DMS 273 (cell line): Measurements from ENCODE around the gene ZNF343.
"Not testable (repeated sequence)": the region's sequence is repeated elsewhere in the genome, so short reads cannot be mapped to it uniquely, and the experiment has no call there.

Source experiments
- DNase-seq: peaks from one replicate; lab custom pipeline; 2025; ENCODE audit not compliant: unreplicated experiment; lab: John Stamatoyannopoulos, UW

The ZNF343 gene

DNA sequence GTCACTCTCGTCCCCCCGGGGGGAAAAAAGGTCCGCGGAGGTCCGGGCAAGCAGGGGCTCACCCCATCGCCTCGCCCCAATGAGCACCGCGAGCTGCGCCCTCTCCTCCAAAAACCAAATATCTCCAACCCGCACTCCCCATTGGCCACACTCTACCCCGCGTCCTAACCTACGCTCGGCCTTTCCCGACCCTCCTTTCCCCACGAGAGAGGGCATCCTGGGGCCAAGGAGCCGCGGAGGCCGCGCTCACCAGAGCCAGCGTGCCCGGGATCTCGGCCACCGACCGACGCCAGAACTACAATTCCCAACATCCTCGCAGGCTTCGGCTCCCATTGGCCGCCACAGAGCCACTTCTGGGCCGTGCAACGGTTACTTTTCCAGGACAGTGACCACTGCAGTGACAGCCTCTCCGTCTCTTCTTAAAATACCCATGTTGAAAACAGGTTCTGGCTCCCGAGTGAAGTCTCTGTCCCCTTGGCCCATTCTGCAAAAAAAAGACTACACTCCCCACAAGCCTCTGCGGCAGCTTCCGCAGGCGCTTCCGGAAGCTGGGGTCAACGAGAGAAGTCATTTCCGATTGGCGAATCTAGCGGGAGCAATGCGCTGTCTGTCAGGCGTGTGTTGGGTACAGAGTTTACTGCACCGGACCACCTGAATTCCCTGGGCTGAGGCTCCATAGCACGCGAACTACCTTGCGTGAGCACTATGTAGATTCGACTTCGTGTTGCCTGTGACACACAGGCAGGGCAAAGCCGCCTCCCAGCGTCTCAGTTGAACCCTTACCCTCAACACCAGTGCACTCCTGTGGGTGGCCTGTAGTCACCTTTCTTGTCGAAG is at the start of gene ZNF343:
Gene ZNF343 (minus strand): TSS at position 285 of the 837 bp plus-strand sequence. CDS start 15,020 bp downstream, outside the sequence.
- peak; percentile 92 for DNase-seq

DNA sequence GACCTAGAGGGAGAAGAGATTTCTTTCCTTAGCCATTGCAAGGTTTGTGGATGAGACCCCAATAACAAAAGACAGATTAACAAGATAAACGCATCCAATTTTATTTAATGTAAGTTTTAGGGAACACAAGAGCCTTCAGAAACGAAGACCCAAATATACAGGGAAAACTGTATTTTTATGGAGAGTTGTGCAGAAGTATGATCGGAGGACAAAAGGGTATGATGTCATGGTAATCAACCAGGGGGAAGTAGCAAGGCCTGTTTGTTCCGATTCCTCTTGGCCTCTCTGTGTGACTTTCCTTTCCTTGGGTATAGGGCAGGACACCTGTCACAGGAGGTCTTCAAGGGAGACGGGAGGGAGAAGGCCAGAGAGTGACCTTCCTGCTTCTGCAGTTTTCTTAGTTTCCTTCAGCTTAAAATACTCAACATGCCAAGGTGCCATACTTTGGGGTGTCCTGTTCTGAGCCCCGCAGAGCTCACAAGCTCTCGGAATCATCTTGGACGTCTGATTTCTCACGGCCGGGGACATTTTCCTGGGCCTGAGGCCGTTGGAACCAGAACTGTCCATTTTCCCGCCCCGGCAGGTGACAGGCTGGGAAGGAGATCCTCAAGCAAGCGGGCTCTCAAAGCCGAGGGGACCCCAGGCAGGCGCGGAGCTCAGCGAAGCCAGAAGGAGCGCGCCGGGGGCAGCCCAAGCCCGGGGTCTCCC is 49.3 kb upstream of the ZNF343 start:
- DNase-seq, result no peak

DNA sequence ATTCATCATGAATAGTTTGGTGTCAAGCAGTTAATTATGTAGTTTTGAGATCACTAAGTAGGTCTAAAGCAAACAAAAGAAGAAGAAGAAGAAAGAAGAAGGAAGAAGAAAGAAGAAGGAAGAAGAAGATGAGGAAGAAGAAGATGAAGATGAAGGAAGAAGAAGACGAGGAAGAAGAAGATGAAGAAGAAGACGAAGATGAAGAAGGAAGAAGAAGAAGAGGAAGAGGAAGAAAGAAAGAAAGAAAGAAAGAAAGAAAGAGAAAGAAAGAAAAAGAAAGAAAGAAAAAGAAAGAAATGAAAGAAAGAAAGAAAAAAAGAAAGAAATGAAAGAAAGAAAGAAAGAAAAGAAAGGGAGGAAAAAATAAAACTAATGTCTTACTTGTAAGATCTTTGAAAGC is 36.9 kb upstream of the ZNF343 start:
- no peak for DNase-seq

DNA sequence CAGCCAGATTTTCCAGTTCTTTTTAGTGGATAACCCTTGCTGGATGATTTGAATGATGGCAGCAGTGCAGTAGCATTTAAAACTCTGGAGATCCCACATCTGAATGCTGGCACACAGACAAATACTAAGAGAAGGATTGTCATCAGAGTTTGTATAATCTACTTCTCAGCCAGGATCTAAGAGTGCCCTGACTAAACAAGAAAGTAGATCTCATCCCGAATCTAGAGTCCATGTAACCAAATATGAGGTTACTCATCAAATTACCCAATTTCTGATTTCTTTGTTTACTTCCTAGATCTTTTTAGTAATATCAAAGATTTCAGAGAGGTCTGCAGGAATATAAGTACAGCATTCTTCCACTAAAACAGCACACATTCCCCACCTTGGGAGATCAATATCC is 35.5 kb upstream of the ZNF343 start:
- DNase-seq, result no peak

DNA sequence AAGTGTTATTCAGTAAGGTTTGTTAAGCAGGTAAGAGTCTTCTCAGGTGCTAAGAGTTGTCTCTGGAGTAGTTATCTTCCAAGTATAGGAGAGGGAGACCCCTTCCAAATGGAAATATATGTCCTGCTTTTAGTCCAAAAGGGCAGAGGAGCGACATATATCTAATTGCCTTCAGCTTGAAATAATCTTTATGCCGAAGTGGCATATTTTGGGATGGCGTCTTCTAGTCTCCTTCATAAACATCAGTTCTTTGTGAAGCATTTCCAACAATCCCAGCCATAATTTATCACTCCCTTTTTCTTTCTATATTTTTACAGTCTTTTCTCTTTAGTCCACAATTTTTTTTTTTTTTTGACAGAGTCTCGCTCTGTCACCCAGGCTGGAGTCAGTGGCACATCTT is 33.6 kb upstream of the ZNF343 start:
- no peak for DNase-seq

DNA sequence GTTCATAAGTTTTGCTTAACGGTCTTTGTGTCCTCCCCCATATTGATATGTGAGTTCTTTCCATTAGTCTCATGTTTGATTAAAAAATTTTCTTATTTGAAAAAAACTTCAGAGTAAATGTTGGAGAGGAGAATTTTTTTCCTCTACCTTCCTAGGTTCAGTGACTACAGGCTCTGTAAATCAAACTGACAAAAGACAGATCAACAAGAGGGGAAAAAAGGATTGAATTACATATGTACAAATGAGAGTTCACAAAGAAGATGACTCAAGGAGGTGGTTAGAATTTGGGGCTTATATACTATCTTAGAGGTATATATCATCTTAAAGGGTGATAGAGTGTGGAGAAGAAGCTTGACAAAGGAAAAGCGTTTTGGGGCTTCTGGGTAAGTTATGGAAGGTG is 33.2 kb upstream of the ZNF343 start:
- no peak for DNase-seq

DNA sequence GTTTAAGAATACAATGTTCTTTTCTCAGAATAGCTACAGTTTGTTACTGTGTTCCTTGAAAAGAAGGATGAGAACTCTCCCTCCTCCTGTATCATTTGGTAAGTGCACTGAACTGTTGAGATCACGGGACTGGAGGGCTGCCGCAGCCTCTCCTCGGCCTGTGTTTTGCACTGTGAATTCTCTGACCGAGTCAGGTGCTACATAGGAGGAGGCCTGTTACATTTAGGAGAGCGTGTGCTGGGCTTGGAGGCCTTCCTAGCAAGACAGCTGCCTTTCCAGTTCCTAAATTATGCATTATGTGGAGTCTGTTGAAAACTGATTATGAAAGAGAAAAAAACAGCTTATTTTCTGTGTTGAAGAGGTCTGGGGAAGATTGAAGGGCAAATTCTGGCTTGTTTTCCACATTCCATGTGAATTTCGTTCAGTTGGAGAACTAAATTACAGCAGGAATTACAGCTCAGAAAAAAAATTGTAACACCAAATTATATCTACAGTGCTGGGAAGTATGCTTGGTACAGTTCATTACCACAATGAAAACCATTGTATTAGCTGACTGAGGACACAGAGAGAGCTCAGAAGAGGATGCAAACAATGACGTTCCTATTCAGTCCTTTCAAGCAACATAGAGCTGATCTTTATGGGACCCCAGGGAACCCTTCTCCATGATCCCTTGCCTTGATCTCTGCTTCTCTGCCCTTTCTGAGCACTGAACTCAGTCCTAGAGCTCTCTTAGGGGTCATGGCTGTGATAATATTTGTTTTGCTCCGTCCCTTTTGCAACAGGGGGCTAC is 30.4 kb upstream of the ZNF343 start:
- DNase-seq, result no peak

DNA sequence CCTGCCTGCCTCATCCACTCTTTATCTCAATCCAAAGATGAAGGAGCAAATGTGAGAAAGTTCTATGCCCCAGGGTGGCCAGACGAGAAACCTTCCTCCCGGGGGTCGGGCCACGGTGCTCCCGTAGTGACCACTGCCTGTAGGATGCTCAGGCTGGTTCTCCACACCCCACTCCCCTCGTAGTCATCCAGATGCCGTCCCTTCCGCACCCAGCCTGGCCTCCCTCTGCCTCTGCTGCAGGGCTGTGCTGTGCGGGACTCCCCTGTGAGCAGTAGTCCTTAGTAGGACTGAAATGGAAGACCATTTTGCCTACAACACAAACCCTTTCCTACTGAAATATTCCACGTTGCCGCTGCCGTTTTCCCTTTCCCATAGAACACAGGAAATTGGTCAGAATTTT is 29.6 kb upstream of the ZNF343 start:
- no peak for DNase-seq

DNA sequence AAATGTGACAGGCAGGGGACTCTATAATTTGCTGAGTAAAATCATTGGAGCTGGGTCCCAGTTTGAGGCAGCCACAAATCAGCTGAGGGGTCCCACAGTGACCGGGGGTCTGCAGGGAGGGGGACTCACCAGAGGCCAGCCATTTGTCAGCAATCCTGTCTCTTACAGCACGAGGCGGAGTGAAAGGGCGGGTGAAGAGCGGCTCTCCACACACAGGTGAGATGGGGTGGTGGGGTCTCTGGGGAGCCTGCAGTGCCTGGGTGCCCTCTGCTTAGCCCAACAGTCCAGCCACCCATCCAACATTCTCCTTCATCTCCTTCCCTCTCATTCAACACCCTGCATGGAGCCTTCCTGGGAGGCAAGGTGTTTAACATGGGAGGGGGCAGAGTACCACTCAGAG is 28.4 kb upstream of the ZNF343 start:
- DNase-seq, result no peak

DNA sequence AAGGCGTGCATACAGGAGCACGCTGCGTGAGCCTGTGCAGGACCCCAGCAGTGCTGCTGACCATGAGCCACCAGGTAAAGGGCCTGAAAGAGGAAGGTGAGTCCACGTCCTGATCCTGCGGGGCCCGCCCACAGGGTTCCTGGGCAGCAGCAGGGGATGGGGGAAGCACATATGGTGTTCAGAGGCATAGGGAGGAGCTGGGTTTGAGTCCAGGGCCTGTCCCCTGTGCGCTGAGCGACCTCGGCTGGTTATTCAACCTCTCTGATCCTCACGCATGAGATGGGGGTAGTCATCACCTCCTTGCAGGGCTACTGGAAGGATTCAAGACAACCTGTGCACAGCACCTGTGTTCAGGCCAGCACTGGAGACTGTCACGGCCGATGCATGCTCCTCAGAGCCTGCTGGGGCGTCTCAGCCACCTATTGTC is 27.9 kb upstream of the ZNF343 start, which contains the start of gene TMC2:
Gene TMC2 (plus strand): TSS at position 14 of the 427 bp plus-strand sequence. CDS start 49 bp downstream, at position 63.
- DNase-seq, result no peak

DNA sequence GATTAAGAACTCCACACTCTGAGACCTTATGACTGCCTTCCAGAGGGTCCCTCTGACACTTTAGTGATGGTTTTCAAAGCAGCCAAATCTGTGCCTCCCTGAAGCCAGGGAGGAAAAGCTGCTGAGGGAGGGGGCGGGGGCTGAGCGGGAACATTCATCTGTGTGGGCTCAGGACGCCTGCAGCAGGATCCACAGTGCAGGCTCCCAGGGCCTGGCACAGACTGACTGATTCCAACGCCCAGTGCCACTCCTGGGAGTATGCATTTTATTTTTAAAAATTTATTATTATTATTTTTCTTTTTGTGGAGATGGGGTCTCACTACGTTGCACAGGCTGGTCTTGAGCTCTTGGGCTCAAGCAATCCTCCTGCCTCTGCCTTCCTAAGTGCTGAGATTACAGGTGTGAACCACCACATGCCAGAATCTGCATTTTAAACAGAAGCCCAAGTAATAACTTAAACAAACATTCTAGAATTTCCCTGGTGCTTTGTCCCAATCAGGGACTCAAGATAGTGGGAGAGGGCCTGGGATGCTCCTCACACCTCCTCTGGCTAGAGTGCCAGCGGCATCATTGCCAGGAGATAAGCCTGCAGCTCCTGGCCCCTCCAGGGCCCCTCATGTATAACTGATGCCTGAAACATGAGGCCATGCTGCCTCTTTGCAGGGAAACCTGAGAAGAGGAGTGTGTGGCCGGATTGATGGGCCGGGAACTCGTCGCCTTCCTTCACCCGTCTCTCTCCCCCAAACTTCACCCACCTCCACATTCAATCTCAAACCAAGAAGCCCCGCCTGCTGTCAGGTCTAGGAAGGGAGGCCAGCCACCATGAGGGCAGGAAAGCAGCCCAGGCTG is 27.2 kb upstream of the ZNF343 start:
- no peak for DNase-seq

DNA sequence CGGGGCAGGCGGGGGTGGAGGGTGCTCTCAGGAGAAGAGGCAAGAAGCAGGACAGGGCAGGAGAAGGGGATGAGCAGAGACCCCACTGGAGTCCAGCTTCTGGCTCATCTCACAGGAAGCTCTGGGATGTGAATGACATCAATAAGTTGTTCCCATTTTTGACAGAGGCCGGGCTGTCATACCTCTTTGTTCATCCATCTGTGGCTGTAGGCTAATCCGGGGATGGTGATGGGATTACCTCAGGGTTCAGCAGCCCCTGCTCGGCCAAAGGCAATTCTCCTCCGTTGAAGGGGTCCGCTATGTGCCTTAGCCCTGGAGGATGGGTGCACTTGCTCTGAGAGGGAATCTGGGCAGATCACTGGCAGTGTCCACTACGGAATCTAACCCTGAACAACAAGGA is 24.4 kb upstream of the ZNF343 start:
- no peak for DNase-seq

DNA sequence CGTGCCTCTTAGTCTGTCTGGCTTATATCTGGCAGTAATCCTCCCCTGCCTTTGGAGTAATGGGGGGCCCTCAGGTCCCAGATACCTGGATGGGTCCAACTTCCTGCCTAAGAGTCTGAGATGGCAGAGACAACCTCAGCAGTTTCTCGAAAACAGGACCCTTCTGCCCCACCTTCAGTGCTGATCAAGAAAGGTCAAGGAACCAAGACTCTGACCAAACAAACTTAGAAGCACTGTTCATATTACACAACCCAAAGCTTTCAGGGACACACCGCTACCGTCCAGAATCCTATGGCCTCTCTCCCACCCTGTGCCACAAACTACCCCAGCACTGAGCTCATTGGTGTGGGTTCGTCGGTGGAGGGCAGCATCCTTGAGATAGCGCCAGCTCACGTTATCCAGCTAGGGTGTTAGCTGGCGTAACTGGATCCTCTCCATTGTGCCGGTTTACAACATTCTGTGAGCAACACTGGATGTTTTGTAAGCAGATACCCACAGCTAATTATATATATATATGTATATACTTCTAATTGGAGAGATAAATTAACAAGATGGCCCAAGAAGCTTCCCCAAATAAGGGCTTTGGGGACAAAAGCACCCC is 20.1 kb upstream of the ZNF343 start:
- DNase-seq, result no peak

DNA sequence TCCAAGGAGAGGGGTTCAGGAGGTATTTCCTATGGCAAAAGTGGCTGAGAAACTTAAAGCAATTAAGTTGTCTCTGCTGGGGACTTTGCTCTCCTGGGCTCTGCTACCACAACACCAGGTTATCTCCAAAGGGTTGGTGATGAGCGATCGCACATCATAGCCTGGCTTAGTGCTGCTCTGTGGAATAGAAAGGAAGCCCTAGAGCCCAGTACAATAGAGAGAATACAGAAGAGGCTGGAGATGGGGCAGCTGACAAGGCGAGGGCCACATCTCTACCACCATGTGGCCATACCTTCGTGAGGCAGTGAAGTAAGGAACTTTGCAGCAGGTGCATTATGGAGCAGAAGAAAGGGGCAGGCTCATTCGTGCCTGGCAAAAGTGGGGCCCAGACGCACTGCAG is 19.0 kb upstream of the ZNF343 start:
- DNase-seq, result no peak

DNA sequence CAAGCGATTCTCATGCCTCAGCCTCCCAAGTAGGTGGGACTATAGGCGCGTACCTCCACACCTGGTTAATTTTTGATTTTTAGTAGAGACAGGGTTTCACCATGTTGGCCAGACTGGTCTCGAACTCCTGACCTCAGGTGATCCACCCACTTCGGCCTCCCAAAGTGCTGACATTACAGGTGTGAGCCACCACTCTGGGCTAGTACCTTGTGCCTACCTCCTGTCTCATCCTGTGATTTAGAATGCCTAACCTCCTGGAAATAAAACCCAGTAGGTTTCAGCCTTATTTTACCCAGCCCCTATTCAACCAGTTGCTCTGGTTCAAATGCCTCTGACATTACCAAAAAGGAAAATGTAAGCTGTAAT is 17.5 kb upstream of the ZNF343 start:
- not testable (repeated sequence) for DNase-seq

DNA sequence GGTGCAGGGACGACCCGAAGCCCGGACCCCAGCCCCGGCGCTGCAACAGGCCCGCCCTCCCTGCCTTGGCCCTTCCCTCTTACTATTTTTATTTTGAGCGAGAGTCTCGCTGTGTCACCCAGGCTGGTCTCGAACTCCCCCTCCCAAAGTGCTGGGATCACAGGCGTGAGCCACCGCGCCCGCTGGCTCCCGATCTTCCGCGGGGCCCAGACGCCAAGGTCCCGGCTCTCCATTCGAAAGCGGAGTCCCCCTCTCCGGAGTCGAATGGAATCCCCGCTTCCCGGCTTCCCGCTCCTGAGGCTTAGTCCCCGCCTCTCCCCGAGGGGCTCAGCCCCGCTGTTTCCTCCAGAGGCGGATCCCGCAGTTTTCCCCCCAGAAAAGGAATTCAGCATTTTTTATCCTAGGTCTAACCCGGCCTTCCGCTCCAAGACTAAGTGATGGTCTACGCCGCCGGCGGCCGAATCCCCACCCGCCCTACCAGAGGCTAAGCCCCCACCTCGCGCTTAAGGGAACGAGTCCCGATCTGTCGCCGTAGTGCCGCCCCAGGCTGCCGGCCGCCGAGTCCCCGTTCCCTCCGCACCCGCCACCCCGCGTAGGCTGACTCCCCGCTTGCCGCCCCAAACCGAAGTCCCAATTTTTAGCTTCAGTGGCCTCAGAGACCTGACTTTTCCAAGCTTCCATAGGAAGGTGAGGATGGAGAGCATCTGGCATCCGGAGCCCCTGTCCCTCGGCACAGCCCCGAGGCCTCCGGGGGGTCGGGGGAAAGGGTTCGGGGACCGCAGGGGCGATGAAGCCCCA is 16.2 kb upstream of the ZNF343 start:
- DNase-seq, result peak; percentile 75

DNA sequence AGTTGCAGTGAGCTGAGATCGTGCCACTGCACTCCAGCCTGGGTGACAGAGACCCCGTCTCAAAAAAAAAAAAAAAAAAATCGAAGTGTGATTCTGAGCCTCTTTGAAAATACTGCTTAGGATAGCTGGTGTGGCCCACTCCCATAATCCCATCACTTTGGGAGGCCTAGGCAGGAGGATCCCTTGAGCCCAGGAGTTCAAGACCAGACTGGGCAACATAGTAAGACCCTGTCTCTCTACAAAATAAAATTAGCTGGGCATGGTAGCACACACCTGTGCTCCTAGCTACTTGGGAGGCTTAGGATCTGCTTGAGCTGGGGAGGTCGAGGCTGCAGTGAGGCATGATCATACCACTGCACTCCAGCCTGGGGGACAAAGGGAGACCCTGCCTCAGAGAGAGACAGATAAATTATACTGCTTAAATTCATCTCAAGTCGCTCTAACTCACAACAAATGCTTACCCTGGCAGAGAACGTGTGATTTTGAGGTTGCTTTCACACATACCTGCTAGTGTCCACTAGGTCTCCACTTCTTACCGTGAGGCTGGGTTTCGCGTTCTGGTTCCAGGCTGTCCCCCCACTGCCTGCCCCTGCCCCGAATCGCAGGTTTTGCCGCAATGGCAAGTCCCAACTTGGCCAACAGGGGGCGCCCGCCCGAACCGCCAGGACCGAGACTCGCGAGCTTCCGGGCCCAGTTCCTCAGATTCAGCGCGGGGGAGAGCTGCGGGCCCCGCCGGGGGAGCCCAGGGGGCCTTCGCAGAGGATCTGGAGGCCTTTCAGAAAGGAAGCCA is 15.4 kb upstream of the ZNF343 start:
- peak; percentile 91 for DNase-seq

DNA sequence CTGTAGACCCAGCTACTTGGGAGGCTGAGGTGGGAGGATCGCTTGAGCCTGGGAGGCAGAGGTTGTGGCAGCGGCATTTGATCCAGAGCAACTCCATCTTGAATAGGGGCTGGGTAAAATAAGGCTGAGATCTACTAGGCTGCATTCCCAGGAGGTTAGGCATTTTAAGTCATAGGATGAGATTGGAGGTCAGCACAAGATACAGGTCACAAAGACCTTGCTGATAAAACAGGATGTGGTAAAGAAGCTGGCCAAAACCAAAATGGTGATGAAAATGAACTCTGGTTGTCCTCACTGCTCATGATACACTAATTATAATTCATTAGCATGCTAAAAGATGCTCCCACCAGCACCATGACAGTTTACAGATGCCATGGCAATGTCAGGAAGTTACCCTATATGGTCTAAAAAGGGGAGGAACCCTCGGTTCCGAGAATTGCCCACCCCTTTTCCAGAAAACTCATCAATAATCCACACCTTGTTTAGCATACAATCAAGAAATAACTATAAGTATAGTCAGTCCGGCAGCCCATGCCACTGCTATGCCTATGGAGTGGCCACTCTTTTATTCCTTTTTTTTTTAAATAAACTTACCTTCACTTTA is 14.2 kb upstream of the ZNF343 start:
- not testable (repeated sequence) for DNase-seq
